WTC11 (cell line): ENCODE results near the gene AMER2. TPM values are rescaled to one million over a fixed set of nuclear protein-coding genes. Genes with fewer than 3 reads are reported as not detected.

Source experiments
- ATAC-seq: fragments of 200-7000 bp; cut with Tn5 transposase; 2 replicates; pipeline ENCODE4 v1.10.0; 2021; ENCODE audit warnings: mild to moderate bottlenecking, moderate library complexity
- CTCF ChIA-PET: fragments of 300-600 bp; sonication (Branson Sonifier 250); formaldehyde crosslinking; loops from one replicate; lab custom pipeline; 2021; ENCODE audit warnings: antibody characterized with exemption; lab: Charles Lee
- POLR2A ChIA-PET: fragments of 350-600 bp; sonication (Branson Sonifier 250); formaldehyde crosslinking; loops from one replicate; lab custom pipeline; 2021; ENCODE audit warnings: antibody characterized with exemption; lab: Charles Lee
- DNase-seq: peaks from one replicate; pipeline ENCODE4 v3.0.0; 2021; ENCODE audit warnings: low spot score
- H3K27ac Mint-ChIP-seq: 2 replicates; pipeline ENCODE4 v1.8.0; 2021; ENCODE audit warnings: mixed read lengths
- H3K27me3 Mint-ChIP-seq: 2 replicates; pipeline ENCODE4 v1.8.0; 2021; ENCODE audit warnings: low read depth, mild to moderate bottlenecking, moderate library complexity, mixed read lengths
- H3K36me3 Mint-ChIP-seq: 2 replicates; pipeline ENCODE4 v1.8.0; 2021; ENCODE audit warnings: mixed read lengths
- H3K4me1 Mint-ChIP-seq: 2 replicates; pipeline ENCODE4 v1.8.0; 2022; ENCODE audit warnings: mixed read lengths
- H3K4me3 Mint-ChIP-seq: 2 replicates; pipeline ENCODE4 v1.8.0; 2021; ENCODE audit warnings: mild to moderate bottlenecking, moderate library complexity, mixed read lengths
- H3K9me3 Mint-ChIP-seq: 2 replicates; pipeline ENCODE4 v1.8.0; 2021; ENCODE audit warnings: mixed read lengths
- ARID4B ChIP-seq: sonication (generic); formaldehyde crosslinking; IDR thresholded peaks from 2 replicates; pipeline ENCODE4 v1.8.0; 2023; ENCODE audit warnings: missing genetic modification reagents, mild to moderate bottlenecking, borderline replicate concordance
- ERG ChIP-seq: fragments of 250-450 bp; sonication (Bioruptor Pico); IDR thresholded peaks from 2 replicates; pipeline ENCODE4 v1.8.0; 2021; ENCODE audit warnings: mild to moderate bottlenecking
- GABPB1 ChIP-seq: sonication (generic); formaldehyde crosslinking; IDR thresholded peaks from 2 replicates; pipeline ENCODE4 v1.8.1; 2023; ENCODE audit warnings: mild to moderate bottlenecking, missing genetic modification reagents
- KAT7 ChIP-seq: sonication (generic); formaldehyde crosslinking; IDR thresholded peaks from 2 replicates; pipeline ENCODE4 v1.8.1; 2023; ENCODE audit warnings: missing genetic modification reagents, mild to moderate bottlenecking, borderline replicate concordance
- RELA ChIP-seq: sonication (generic); formaldehyde crosslinking; IDR thresholded peaks from 2 replicates; pipeline ENCODE4 v1.8.1; 2022; ENCODE audit warnings: missing genetic modification reagents, mild to moderate bottlenecking, borderline replicate concordance
- TCF7 ChIP-seq: sonication (generic); formaldehyde crosslinking; IDR thresholded peaks from 2 replicates; pipeline ENCODE4 v1.8.0; 2022; ENCODE audit warnings: mild to moderate bottlenecking, low read depth, missing genetic modification reagents, moderate library complexity
- TEAD1 ChIP-seq: sonication (generic); formaldehyde crosslinking; IDR thresholded peaks from 2 replicates; pipeline ENCODE4 v1.8.0; 2022; ENCODE audit warnings: mild to moderate bottlenecking, missing genetic modification reagents
- ZSCAN18 ChIP-seq: fragments of 250-450 bp; sonication (Bioruptor Pico); IDR thresholded peaks from 2 replicates; pipeline ENCODE4 v2.1.2; 2022; ENCODE audit warnings: mild to moderate bottlenecking, moderate library complexity
- total RNA-seq: library from RNA; stranded (reverse); gene quantifications from 3 replicates; pipeline ENCODE4 v1.2.3, GENCODE V29; 2021
- TF ChIP-seq, protein P1 (sequence below): sonication (generic); formaldehyde crosslinking; IDR thresholded peaks from 2 replicates; pipeline ENCODE4 v1.8.1; 2022; ENCODE audit warnings: missing genetic modification reagents, borderline replicate concordance
- TF ChIP-seq, protein P2 (sequence below): fragments of 250-450 bp; sonication (Bioruptor Pico); IDR thresholded peaks from 2 replicates; pipeline ENCODE4 v1.9.0; 2021; ENCODE audit warnings: moderate library complexity, mild to moderate bottlenecking, inconsistent platforms, borderline replicate concordance

AMER2 gene
- total RNA-seq, 1 experiment from 2014 or later, result 0.48 TPM

- Mint-ChIP-seq H3K9me3 (no peaks in the 10 kb centered on the region), H3K4me1 (peaks cover 31% of the 10 kb centered on the region), H3K4me3 (no peak overlapping the region), H3K27me3 (peaks cover 67% of the 10 kb centered on the region), H3K36me3 (no peaks in the 10 kb centered on the region), H3K27ac (no peak overlapping the region)
- POLR2A ChIA-PET, result no interaction called here
- CTCF ChIA-PET, result no interaction called here
- DNase-seq (no peak), ATAC-seq (no peak)
- TF ChIP-seq RELA (no peak), ARID4B (CRISPR knock-in tag) (no peak), ERG (CRISPR knock-in tag) (no peak), GABPB1 (CRISPR knock-in tag) (no peak), TCF7 (no peak)
- TF ChIP-seq, protein P1, sequence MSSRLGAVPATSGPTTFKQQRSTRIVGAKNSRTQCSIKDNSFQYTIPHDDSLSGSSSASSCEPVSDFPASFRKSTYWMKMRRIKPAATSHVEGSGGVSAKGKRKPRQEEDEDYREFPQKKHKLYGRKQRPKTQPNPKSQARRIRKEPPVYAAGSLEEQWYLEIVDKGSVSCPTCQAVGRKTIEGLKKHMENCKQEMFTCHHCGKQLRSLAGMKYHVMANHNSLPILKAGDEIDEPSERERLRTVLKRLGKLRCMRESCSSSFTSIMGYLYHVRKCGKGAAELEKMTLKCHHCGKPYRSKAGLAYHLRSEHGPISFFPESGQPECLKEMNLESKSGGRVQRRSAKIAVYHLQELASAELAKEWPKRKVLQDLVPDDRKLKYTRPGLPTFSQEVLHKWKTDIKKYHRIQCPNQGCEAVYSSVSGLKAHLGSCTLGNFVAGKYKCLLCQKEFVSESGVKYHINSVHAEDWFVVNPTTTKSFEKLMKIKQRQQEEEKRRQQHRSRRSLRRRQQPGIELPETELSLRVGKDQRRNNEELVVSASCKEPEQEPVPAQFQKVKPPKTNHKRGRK (CRISPR knock-in tag), result no peak
Measured at GRCh38 chr13:25174304-25174703, 2.2 kb upstream of the AMER2 start.

GRCh38 chr13:25172303-25172630, 179 bp upstream of the AMER2 start:
- Mint-ChIP-seq H3K4me1 (peaks cover 37% of the 10 kb centered on the region), H3K4me3 (peak overlapping the region; percentile 82), H3K27ac (no peak overlapping the region), H3K9me3 (no peaks in the 10 kb centered on the region), H3K36me3 (no peaks in the 10 kb centered on the region), H3K27me3 (peaks cover 69% of the 10 kb centered on the region)
- ATAC-seq (no peak), DNase-seq (no peak)
- TF ChIP-seq ARID4B (CRISPR knock-in tag) (no peak), ZSCAN18 (no peak), TEAD1 (no peak), KAT7 (CRISPR knock-in tag) (no peak)
- TF ChIP-seq, protein P2, sequence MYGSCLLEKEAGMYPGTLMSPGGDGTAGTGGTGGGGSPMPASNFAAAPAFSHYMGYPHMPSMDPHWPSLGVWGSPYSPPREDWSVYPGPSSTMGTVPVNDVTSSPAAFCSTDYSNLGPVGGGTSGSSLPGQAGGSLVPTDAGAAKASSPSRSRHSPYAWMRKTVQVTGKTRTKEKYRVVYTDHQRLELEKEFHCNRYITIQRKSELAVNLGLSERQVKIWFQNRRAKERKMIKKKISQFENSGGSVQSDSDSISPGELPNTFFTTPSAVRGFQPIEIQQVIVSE, result no peak
- ChIA-PET POLR2A (no interaction called here), CTCF (no interaction called here)
